HG03571 (cell line): ENCODE measurements around the gene CMTR1.

ENCODE experiments used
- ATAC-seq: cut with Tn5 transposase; IDR thresholded peaks from one replicate; pipeline ENCODE4 v1.9.1; 2021; ENCODE audit not compliant: unreplicated experiment

CMTR1 gene

GRCh38 chr6:37477656-37478435, 44.8 kb downstream of the CMTR1 start:
- no peak for ATAC-seq

- no peak for ATAC-seq
Measured at GRCh38 chr6:37478827-37479226, 45.8 kb downstream of the CMTR1 start.

DNA sequence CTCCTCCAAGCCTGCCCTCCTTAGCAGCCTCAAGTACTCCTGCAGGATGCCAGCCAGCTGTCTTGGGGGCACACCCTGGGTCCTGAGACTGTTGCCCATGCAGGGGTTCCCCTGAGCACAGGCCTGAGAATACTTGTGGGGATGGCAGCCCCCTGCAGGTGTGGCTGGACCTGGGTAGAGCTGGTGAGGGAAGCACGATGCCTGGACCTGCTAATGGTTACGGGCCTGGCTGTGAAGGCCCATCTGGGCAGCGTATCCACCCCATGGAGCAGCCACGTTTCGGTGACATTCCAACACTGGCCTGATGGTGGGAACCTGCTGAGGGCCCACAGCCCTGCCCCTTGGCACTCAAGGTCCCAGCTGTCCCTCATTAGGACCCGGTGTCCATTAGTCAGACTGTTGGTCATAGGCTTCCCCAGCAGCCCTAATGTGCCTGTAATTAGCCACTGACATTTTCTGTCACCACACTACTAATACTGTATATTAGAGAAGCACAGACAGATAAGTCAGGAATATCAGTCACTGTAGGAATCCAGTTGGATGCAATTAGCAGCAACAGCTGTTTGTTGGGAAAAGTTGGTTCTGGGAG, 46.3 kb downstream of the CMTR1 start:
- no peak for ATAC-seq

DNA sequence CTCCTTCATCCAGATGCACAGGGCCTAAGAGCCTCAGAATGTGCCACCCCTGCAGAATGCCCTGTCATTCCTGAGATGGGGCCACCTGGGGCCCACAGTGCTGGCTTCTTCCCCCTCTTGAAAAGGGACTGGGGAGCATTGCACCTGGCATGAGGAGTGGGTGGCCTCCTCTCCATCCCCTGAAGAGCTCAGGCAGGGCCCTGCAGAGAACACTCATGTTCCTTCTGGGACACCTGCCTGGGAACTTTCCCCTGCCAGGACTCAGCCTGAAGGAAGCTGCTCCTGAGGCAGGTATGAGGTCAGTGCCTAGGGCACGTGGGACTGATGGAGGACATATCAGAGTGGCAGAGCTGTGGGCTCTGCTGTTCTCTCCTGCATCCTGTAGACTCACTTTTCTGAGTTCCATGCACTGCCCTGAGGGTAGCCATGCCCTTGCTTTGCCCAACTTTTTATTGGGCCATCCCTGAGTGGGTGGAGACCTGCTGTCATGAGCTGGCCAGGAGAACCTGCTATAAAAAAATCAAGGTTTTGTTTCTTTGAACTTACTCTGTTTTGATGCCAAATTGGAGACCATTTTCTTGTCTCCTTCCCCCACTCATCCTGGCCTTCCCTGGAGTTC, 47.2 kb downstream of the CMTR1 start:
- no peak for ATAC-seq

DNA sequence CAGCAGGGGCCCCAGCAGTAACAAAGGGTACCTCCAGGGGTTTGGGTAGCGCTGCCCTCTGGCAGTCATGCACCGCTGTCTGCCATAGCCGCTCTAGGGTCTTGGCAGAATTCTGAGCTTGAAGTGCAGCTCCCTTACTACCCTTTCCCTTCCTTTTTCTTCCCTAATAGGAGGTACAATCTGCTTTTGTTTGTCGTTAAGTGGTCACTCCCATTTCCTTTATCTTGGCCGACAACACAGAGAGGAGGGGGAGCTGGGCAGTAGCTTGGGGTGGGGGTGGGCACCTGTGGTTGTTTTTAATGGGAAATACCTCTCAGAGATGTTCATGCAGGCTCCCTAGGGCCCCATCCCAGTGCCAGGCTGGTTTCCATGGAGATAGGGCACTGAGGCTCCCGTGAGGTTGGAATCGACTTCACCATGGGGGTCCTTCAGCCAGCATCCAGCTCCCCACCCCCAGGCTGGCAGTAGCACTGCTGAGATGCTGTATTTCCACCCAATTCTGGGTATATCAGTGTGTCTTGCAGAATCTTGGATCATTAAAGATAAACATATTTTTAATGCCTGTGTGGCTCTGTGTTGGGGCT, 48.0 kb downstream of the CMTR1 start:
- no peak for ATAC-seq

GRCh38 chr6:37481711-37482605, 48.9 kb downstream of the CMTR1 start:
- no peak for ATAC-seq

DNA sequence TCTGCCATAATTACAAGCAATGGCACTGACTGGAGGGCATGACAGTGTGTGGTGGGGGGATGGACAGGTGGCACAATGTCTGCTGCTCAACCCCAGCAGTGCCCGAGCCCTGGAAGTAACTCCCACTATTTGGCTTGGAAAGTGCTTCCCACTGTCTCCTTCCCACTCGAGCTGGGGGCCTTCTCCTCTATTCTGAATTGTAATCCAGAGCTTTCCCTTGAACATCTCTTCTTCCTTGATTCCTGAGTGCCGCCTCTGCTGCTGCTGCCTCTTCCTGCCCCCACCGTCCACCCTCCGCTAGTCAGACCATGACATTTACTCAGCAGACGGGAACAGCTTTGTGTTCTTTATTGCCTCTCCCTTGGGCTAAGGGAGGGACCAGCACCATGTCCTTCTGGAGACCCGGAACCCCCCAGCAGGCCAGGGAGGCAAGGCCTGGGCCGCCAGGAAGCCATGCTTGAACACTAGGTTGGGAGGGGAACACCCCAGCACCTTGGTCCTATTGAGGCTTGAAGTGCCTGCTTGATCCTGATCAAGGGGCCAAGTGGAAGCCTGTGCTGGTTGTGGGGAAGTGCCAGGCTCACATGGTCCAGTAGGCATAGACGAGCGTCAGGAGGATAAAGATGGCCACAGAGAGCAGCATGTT, 49.7 kb downstream of the CMTR1 start:
- no peak for ATAC-seq

DNA sequence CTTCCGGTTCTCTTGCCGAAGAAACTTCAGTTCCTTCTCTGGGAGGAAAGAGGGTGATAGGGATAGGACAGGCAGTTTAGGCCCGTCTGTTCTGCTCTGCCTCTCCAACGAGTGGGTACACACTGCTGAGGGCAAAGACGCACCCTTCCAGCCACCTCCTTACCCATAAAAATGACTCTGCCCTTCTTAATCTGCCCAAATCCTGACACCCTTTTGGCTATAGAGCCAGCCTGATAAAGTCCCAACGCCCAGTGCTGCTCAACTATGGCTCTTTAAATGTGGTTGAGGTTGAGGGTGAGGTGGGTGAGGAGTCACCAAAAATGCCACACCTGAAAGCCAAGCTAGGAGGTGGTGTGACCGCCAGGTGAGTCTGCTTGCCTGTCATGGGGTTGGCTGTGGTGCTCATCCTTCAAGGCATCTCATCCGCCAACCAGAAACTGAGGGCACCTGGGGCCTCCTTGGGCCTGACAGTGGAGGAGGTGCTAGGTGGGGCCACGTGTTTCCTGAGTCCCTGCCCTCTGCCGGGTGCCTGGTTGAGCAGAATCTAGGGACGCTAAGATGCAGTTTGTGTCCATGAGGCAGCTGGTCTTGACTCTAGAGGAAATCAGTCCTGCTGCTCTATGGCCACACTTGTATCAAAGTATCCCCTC, 50.4 kb downstream of the CMTR1 start:
- no peak for ATAC-seq

DNA sequence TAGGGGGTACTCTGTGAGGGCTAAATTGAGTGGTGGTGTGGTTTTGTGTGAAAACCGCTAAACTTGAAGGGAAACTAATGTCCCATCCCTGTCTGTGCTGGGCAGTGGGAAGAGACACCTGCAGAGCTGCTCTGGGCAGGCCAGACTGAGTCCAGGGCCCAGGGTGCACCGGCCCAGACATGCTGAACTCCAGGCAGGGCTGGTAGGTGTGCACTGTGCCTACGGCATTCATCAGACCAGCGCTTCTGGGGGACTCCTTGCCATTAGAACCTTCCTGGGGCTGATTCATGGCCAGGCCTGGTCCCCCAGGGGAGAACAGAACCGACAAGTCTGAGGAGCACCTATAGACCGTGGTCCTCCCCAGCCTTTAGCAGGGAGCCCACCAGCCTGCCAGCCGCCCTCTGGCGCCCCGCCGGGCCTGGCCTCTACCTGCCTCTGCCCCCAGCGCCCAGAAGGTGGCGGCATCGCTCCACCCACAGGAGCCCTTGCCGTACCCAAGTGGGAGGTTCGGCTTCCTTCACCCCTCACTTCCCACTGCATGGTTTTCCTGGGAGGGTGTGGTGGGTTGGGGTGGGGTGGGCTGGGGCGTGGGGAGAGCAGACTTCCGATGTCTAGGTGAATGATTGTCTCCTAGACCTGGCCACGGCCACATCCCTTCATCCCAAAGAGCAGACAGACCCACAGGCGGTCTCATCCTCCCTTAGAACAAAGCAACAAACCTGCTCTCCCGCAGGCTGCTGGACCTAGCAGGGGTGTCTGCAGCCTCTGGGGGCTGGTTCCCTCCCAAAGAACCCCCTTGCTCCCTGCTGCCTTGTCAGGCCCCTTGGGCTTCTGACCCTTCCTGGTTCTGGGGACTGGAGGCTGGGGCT, 51.1 kb downstream of the CMTR1 start:
- ATAC-seq: no peak

- ATAC-seq: no peak
Measured at GRCh38 chr6:37484786-37485170, 51.8 kb downstream of the CMTR1 start.

- no peak for ATAC-seq
Measured at GRCh38 chr6:37485291-37485702, 52.3 kb downstream of the CMTR1 start.

GRCh38 chr6:37486121-37486839, 53.3 kb downstream of the CMTR1 start:
- ATAC-seq: no peak

- no peak for ATAC-seq
Measured at GRCh38 chr6:37487591-37488380, 54.8 kb downstream of the CMTR1 start.

DNA sequence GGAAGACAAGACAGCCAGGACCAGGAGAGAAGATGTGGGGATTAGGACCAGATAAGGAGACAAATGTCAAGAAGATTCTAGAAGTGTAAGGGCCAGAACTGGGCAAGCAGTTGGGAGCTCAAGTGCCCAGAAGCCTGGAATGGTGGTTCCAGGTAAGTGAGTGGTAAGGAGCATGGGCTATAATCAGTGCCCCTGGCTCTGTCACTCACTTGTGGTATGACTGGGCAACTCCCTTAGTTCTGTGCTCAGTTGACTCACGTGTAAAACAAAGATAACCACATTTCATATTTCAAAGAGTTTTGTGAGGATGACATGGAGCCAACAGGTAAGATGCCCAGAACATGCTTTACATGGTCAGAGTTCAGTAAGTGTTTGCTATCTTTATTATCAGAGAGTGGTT, 55.5 kb downstream of the CMTR1 start:
- ATAC-seq: no peak

GRCh38 chr6:37489697-37490336, 56.8 kb downstream of the CMTR1 start:
- no peak for ATAC-seq

- ATAC-seq: no peak
Measured at GRCh38 chr6:37490536-37491170, 57.6 kb downstream of the CMTR1 start.
